ENCODE results near the gene MAP4. TPM values are rescaled to one million over a fixed set of nuclear protein-coding genes. Genes with fewer than 3 reads are reported as not detected.
A peak's percentile ranks its signal among the peaks of the same experiment; 100 is the strongest.

Gene MAP4
- total RNA-seq, 4 donors from 2014 or later, result 239 to 338 (median 284) TPM

DNA sequence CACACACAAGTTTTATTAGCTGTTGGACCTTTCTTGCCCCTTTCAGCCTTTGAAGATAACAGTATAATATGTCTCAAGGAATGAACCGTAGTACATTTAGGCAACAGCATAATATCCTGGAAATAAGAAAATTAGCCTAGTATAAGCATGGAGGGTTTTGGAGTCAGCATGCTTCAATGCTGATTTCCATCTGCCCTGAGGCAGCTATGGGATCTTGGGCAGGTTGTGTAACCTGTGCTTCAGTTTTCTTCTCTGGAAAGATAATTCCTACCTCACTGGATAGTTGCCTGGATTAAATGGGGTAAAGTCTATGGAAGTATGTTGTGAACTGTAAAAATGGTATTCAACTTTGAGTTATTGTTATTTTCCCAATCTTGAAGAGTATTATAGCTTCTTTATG is 211.6 kb downstream of the MAP4 start:
- H3K27ac ChIP-seq (replicated peaks in 1 of 4), result peak overlapping the region in 2 of 4 donors; percentile 95 to 100
- no peak for TF ChIP-seq EP300 (IDR thresholded peaks at IDR 0.05)
- TF ChIP-seq, protein P1, sequence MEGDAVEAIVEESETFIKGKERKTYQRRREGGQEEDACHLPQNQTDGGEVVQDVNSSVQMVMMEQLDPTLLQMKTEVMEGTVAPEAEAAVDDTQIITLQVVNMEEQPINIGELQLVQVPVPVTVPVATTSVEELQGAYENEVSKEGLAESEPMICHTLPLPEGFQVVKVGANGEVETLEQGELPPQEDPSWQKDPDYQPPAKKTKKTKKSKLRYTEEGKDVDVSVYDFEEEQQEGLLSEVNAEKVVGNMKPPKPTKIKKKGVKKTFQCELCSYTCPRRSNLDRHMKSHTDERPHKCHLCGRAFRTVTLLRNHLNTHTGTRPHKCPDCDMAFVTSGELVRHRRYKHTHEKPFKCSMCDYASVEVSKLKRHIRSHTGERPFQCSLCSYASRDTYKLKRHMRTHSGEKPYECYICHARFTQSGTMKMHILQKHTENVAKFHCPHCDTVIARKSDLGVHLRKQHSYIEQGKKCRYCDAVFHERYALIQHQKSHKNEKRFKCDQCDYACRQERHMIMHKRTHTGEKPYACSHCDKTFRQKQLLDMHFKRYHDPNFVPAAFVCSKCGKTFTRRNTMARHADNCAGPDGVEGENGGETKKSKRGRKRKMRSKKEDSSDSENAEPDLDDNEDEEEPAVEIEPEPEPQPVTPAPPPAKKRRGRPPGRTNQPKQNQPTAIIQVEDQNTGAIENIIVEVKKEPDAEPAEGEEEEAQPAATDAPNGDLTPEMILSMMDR (IDR thresholded peaks at IDR 0.05), result no peak
- no peak for TF ChIP-seq POLR2AphosphoS5 (IDR thresholded peaks at IDR 0.05)
- TF ChIP-seq POLR2A (IDR thresholded peaks at IDR 0.05; ENCODE audit: low read depth), result no peak
- H3K4me3 ChIP-seq, result no peak overlapping the region
- H3K4me1 ChIP-seq, result peaks cover 18 to 32% (median 24%) of the 10 kb centered on the region in 4 donors
- WGBS, result 86% methylated on average over 1 of the region's 1 CpG
- intact Hi-C loops (cut with DNase I), result loop anchor here (2.0 kb wide), 1 partner anchor 20 kb away; no protein-coding TSS in a partner anchor
- no peaks in the 10 kb centered on the region for H3K27me3 ChIP-seq
- DNase-seq (ENCODE audit: extremely low spot score), result no peak
- peaks cover 25 to 42% (median 36%) of the 10 kb centered on the region in 4 donors for H3K36me3 ChIP-seq
- H3K9me3 ChIP-seq, result no peaks in the 10 kb centered on the region

DNA sequence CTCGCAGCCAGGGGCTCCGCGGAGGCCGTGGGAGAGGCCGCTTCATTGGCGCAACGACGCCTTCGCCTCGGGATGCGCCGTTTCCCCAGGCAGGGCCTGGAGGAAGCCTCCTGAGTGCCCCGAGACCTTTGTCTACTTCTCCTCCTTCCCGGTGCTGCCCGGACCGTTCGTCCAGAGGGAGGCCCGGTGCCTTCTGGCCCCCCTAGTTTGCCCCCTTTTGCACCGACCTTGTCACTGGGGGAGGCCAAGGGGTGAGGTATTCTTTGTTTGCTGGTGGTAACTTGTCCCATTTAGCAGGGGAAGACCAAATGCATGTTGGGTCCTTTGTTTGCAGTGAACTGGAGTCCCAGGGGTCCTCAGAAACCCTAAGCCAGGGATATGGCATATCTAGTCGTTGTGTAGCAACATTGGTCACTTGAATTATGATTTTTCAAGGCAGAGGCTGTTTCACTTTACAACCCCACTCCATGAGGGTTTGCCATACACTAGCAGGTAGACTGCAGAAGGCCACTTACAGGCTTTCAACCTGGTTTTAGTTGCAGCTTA is 212.7 kb downstream of the MAP4 start:
- no peak for TF ChIP-seq EP300 (IDR thresholded peaks at IDR 0.05)
- TF ChIP-seq, protein P1 (IDR thresholded peaks at IDR 0.05), result no peak
- no peak for TF ChIP-seq POLR2AphosphoS5 (IDR thresholded peaks at IDR 0.05)
- TF ChIP-seq POLR2A (IDR thresholded peaks at IDR 0.05; ENCODE audit: low read depth), result no peak
- DNase-seq (ENCODE audit: extremely low spot score), result no peak
- 0% methylated on average over 1 of the region's 20 CpGs for WGBS

DNA sequence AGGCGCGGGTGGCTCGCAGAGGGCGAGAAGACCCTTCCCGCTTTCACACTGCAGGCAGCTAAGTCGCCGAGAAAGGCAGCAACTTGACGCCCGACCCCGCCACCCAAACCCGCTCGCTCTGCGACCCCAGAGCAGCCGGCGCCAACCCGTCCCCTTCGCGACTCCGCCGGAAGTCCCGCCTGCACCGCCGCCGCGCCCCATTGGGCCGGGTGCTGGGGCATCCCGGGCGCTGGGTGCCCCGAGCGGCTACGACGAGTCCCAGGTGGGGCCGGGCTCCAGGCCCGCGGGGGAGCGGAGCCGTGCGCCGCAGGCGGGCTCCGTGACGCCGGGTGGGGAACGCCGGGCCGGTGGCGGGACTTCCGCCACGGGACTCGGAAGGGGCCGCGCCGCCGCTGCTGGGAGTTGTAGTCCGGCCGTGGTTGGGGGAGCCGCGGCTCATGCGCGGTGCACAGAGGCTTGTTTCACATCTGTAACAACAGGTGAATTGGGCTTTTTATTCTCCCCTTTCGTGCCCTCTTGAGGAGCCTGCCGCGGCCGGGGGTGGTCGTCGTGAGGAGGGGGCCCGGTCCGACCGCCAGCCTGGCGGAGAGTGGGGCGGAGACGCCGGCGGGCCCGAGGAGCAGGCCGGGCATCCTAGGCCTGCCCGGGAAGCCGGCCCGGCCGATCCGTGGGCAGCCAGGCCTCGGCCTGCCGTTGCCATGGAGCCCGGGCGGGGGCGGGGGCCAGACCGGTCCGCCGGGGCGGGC is 213.3 kb downstream of the MAP4 start, which contains the start of gene DHX30:
DHX30 (plus strand) TSS at position 405 of the 746 bp plus-strand sequence. CDS start 7,546 bp downstream, outside the sequence.
- intact Hi-C loops (cut with DNase I), result no loop called here

More for the DNA sequence above, 212.7 kb downstream of the MAP4 start:
- intact Hi-C loops (cut with DNase I), result loop anchor here (2.0 kb wide), 1 partner anchor 21 kb away; no protein-coding TSS in a partner anchor
- H3K9me3 ChIP-seq, result no peaks in the 10 kb centered on the region
- peak overlapping the region; percentile 83 to 100 (median 96) for H3K4me3 ChIP-seq
- H3K27me3 ChIP-seq, result no peaks in the 10 kb centered on the region
- peaks cover 20 to 34% (median 31%) of the 10 kb centered on the region in 4 donors for H3K36me3 ChIP-seq
- H3K27ac ChIP-seq (replicated peaks in 1 of 4), result peak overlapping the region; percentile 95 to 100 (median 100)
- peaks cover 18 to 32% (median 24%) of the 10 kb centered on the region in 4 donors for H3K4me1 ChIP-seq

More for the DNA sequence above, 213.3 kb downstream of the MAP4 start, which contains the start of gene DHX30:
- Histone ChIP-seq H3K4me1 (peaks cover 18 to 32% (median 24%) of the 10 kb centered on the region in 4 donors), H3K9me3 (no peaks in the 10 kb centered on the region), H3K36me3 (peaks cover 16 to 28% (median 25%) of the 10 kb centered on the region in 4 donors), H3K4me3 (peak within 1 kb of the TSS; percentile 83 to 100 (median 96)), H3K27ac (replicated peaks in 1 of 4) (peak within 1 kb of the TSS; percentile 95 to 100 (median 100)), H3K27me3 (no peaks in the 10 kb centered on the region)
- DNase-seq (ENCODE audit: extremely low spot score), result peak; percentile 97
- 0% methylated on average over 7 of the region's 90 CpGs for WGBS
- TF ChIP-seq EP300 (IDR thresholded peaks at IDR 0.05) (no peak), POLR2A (IDR thresholded peaks at IDR 0.05; ENCODE audit: low read depth) (peak; percentile 81), POLR2AphosphoS5 (IDR thresholded peaks at IDR 0.05) (peak; percentile 76 to 83)
- TF ChIP-seq, protein P1 (IDR thresholded peaks at IDR 0.05), result no peak

Small RNAs within 50 kb of the gene (small RNA-seq; reads per million reads assigned to genes)
- gene AC124916.2, result 0 reads per million in 3 donors
- gene MIR1226, result 0.17 to 0.56 (median 0.50) reads per million in 3 donors
- 0 reads per million in 3 donors for gene RF00019
- gene RF02271, result 0 reads per million in 3 donors

Other genes starting within 250 kb of the MAP4 start
- gene SMARCC1, start 234.5 kb downstream of the MAP4 start, total RNA-seq, result 10 to 100 TPM; 46.1 to 57.2 (median 49.7) TPM
- gene DHX30, start 213.3 kb downstream of the MAP4 start, total RNA-seq, result 10 to 100 TPM; 54.4 to 99.3 (median 80.0) TPM
- gene CDC25A, start 172.0 kb upstream of the MAP4 start, total RNA-seq, result 1 to 10 TPM in 1 of 4 donors, under 1 TPM in 2, not detected in 1; 0.33 to 1.3 (median 0.97) TPM
- under 1 TPM in 2 of 4 donors, not detected in 2; 0.65 to 0.83 TPM for gene CAMP, start 207.1 kb upstream of the MAP4 start, total RNA-seq
- 1 to 10 TPM; 5.4 to 9.3 (median 7.2) TPM for gene ZNF589, start 224.7 kb upstream of the MAP4 start, total RNA-seq

Data from esophagus muscularis mucosa (tissue), 4 donors.